Measurements from ENCODE around the gene ZDHHC11B.
"Not testable (repeated sequence)": the region's sequence is repeated elsewhere in the genome, so short reads cannot be mapped to it uniquely, and the experiment has no call there.

The ZDHHC11B gene

GRCh38 chr5:751992-752391 is 32.5 kb downstream of the ZDHHC11B start:
- DNase-seq, result not testable (repeated sequence)

GRCh38 chr5:751496-751895 is 33.0 kb downstream of the ZDHHC11B start:
- DNase-seq, result no peak

GRCh38 chr5:750226-750625 is 34.3 kb downstream of the ZDHHC11B start:
- DNase-seq, result not testable (repeated sequence)

GRCh38 chr5:749101-749670 is 35.3 kb downstream of the ZDHHC11B start:
- no peak for DNase-seq

GRCh38 chr5:748011-748980 is 36.2 kb downstream of the ZDHHC11B start:
- not testable (repeated sequence) for DNase-seq

GRCh38 chr5:747303-747844 is 37.2 kb downstream of the ZDHHC11B start:
- DNase-seq, result not testable (repeated sequence)

- no peak for DNase-seq
These were observed 38.2 kb downstream of the ZDHHC11B start for GRCh38 chr5:746258-746761.

GRCh38 chr5:745272-746142 is 39.0 kb downstream of the ZDHHC11B start:
- DNase-seq, result not testable (repeated sequence)

GRCh38 chr5:743696-744404 is 40.7 kb downstream of the ZDHHC11B start:
- not testable (repeated sequence) for DNase-seq

GRCh38 chr5:742276-742675 is 42.3 kb downstream of the ZDHHC11B start:
- not testable (repeated sequence) for DNase-seq

- not testable (repeated sequence) for DNase-seq
These were observed 50.4 kb downstream of the ZDHHC11B start for GRCh38 chr5:734145-734544.

- not testable (repeated sequence) for DNase-seq
These were observed 51.6 kb downstream of the ZDHHC11B start for GRCh38 chr5:732754-733454.

GRCh38 chr5:729225-729624 is 55.3 kb downstream of the ZDHHC11B start:
- DNase-seq, result not testable (repeated sequence)

GRCh38 chr5:727087-727486 is 57.4 kb downstream of the ZDHHC11B start:
- DNase-seq, result not testable (repeated sequence)

GRCh38 chr5:723865-724264 is 60.7 kb downstream of the ZDHHC11B start:
- DNase-seq, result not testable (repeated sequence)

- not testable (repeated sequence) for DNase-seq
These were observed 61.2 kb downstream of the ZDHHC11B start for GRCh38 chr5:723309-723708.

- DNase-seq, result not testable (repeated sequence)
These were observed 65.2 kb downstream of the ZDHHC11B start for GRCh38 chr5:719379-719778.

GRCh38 chr5:717143-717542 is 67.4 kb downstream of the ZDHHC11B start:
- no peak for DNase-seq

GRCh38 chr5:716740-717139 is 67.8 kb downstream of the ZDHHC11B start:
- not testable (repeated sequence) for DNase-seq

GRCh38 chr5:715636-716035 is 68.9 kb downstream of the ZDHHC11B start:
- DNase-seq, result not testable (repeated sequence)

All from HCEC 1CT (cell line).